ENCODE measurements around the gene CRACR2A. TPM values are rescaled to one million over a fixed set of nuclear protein-coding genes. Genes with fewer than 3 reads are reported as not detected.

CRACR2A gene
- total and polyA plus RNA-seq, 10 of the 15 experiments (the other 5 are each of a cell fraction or from before 2014, with no cell fraction given), result 2.1 to 18.0 (median 13.2) TPM

DNA sequence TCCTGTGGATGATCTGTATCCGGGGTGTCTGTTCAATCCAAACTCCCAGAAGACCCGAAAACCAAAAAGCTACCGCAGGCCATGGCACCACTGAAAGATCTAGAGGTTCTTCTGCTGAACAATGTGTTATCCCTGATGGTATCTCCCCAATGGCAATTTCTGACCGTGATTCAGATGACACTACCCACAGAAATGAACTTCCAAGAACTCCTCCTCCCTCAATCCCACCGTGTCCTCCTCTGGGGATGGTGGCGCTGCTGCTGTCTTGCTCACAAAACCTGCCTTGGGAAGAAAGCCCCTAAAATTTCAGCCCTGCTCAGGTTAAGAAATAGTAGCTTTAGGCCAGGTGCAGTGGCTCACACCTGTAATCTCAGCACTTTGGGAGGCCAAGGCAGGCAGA lies 7.8 kb downstream of the CRACR2A start (continued):
- TF ChIP-seq SRF (IDR thresholded peaks at IDR 0.05; ENCODE audit: low read depth in 2 of 2, low read length in 2 of 2), result no peak
- no peak for TF ChIP-seq IKZF1 (conservative IDR thresholded peaks at IDR 0.05)

DNA sequence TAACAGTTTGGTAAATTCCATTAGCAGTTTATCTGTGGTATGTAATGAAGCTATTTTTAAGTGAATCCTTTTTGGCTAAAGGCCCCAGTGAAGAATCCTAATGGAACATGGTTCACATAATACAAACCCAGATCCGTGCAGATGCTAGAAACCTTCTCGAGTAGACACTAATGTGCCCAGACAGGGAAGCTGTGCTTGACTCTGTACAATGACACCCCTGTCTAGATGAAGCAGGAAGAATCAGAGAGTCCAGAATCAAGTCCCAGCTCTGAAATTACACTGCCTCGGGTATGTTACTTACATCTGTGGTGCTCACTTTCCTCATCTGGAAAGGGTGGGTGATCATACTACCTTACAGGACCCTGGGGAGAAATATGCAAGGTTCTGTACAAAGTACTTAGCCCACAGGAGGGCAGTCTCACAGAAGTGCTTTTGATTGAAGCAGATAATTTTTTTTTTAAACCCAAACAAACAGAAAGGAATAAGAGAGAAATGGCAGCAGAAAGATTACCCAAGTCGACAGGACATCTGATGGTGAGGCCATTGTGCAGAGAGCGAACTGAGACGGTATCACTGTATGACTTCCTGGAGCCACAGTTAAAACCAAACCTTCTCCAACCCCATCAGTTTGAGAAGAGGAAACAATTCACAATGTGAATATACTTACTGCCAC lies 8.5 kb downstream of the CRACR2A start:
- SMC1A ChIA-PET (ENCODE audit: uncharacterized antibody, unreplicated experiment), result interaction anchor here (1.3 to 1.5 kb wide), 2 partner anchors 16 to 45 kb away, joined by 3 to 4 read pairs; no protein-coding TSS in a partner anchor
- no peak for ATAC-seq
- peaks cover 8% of the 10 kb centered on the region for H3K9me3 ChIP-seq (replicated peaks; ENCODE audit: control insufficient read depth, insufficient read depth, low read length)
- TF ChIP-seq, protein P1, sequence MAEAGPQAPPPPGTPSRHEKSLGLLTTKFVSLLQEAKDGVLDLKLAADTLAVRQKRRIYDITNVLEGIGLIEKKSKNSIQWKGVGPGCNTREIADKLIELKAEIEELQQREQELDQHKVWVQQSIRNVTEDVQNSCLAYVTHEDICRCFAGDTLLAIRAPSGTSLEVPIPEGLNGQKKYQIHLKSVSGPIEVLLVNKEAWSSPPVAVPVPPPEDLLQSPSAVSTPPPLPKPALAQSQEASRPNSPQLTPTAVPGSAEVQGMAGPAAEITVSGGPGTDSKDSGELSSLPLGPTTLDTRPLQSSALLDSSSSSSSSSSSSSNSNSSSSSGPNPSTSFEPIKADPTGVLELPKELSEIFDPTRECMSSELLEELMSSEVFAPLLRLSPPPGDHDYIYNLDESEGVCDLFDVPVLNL (IDR thresholded peaks at IDR 0.05; ENCODE audit: low read depth, low read length), result no peak
- TF ChIP-seq JUNB (IDR thresholded peaks at IDR 0.05) (0 out of 2 replicates have a peak, but pooled peaks have one; percentile 0), MTA2 (IDR thresholded peaks at IDR 0.05; ENCODE audit: low read depth) (no peak), ZNF622 (IDR thresholded peaks at IDR 0.05) (no peak)
- WGBS (ENCODE audit: insufficient coverage, insufficient replicate concordance, low lambda C conversion rate, missing lambda C conversion rate), result 82% methylated on average over 6 of the region's 6 CpGs
- no peak overlapping the region for H2AFZ ChIP-seq (ENCODE audit: control insufficient read depth, low read depth, low read length)
- H4K20me1 ChIP-seq (ENCODE audit: control insufficient read depth, insufficient read depth), result no peaks in the 10 kb centered on the region
- no TSS peak for BruUV-seq (replicated peaks)
- H3K4me1 ChIP-seq (ENCODE audit: control insufficient read depth, insufficient read depth, low read length), result no peaks in the 10 kb centered on the region
- no peak overlapping the region for H3K27ac ChIP-seq (ENCODE audit: control insufficient read depth, insufficient read depth)
- H3K27me3 ChIP-seq (replicated peaks in 1 of 2; ENCODE audit: control insufficient read depth in 2 of 2, insufficient read depth in 2 of 2, low read length in 1 of 2), result no peaks in the 10 kb centered on the region
- DNase-seq (ENCODE audit: low read depth, low spot score), result no peak
- peaks cover 0 to 10% of the 10 kb centered on the region in 2 experiments; a peak in 2 of 4 replicates for H3K36me3 ChIP-seq (ENCODE audit: control insufficient read depth in 2 of 2, insufficient read depth in 2 of 2, low read length in 1 of 2)
- CTCF ChIA-PET, result interaction anchor here (0.8 to 1.9 kb wide), 4 partner anchors 9 to 444 kb away, joined by 3 to 7 read pairs (median 4); partner anchors contain the start of gene CRACR2A
- H3K4me3 ChIP-seq, result no peak overlapping the region
- H3K4me2 ChIP-seq (ENCODE audit: control insufficient read depth, insufficient read depth), result peak overlapping the region; percentile 34
- FAIRE-seq, result peak; percentile 23
- POLR2A ChIA-PET, result no interaction called here
- in situ Hi-C loops (cut with MboI), result no loop called here
- intact Hi-C loops (cut with micrococcal nuclease; ENCODE audit: unreplicated experiment), result no loop called here
- peaks cover 2% of the 10 kb centered on the region for H3K79me2 ChIP-seq (ENCODE audit: control insufficient read depth, insufficient read depth, low read length)
- RAD21 ChIA-PET (ENCODE audit: unreplicated experiment), result no interaction called here
- H3K9ac ChIP-seq (ENCODE audit: control insufficient read depth, insufficient read depth, low read length), result no peak overlapping the region

All from GM12878 (cell line).